Endodermal cell (in vitro differentiated cells): Measurements from ENCODE around the gene CACNG4. TPM values are rescaled to one million over a fixed set of nuclear protein-coding genes. Genes with fewer than 3 reads are reported as not detected.

Source experiments
- DNase-seq: peaks from one replicate; pipeline ENCODE4 v3.0.0-alpha.2; 2017
- H3K27ac ChIP-seq: 2 replicates; pipeline ENCODE4 v1.5.1; 2013; ENCODE audit warnings: mild to moderate bottlenecking, low read depth, low read length, moderate library complexity
- H3K27me3 ChIP-seq: 2 replicates; pipeline ENCODE4 v1.6.1; 2013; ENCODE audit warnings: mild to moderate bottlenecking, low read length, moderate library complexity; ENCODE audit not compliant: insufficient read depth, control insufficient read depth, poor library complexity, severe bottlenecking
- H3K36me3 ChIP-seq: 2 replicates; pipeline ENCODE4 v1.7.0; 2013; ENCODE audit warnings: mild to moderate bottlenecking, low read length, moderate library complexity; ENCODE audit not compliant: control insufficient read depth, insufficient read depth
- H3K4me1 ChIP-seq: one replicate; pipeline ENCODE4 v1.7.0; 2013; ENCODE audit warnings: low read length; ENCODE audit not compliant: control insufficient read depth, insufficient read depth
- H3K4me3 ChIP-seq: 2 replicates; pipeline ENCODE4 v1.5.1; 2013; ENCODE audit warnings: mild to moderate bottlenecking, low read length, moderate library complexity
- H3K9ac ChIP-seq: 2 replicates; pipeline ENCODE4 v1.6.1; 2013; ENCODE audit warnings: mild to moderate bottlenecking, low read length, moderate library complexity; ENCODE audit not compliant: poor library complexity, severe bottlenecking; ENCODE audit errors: extremely low read depth
- H3K9me3 ChIP-seq: 2 replicates; pipeline ENCODE4 v1.6.1; 2013; ENCODE audit warnings: mild to moderate bottlenecking, low read length, moderate library complexity; ENCODE audit not compliant: control insufficient read depth
- H3K27ac Mint-ChIP-seq: 2 replicates; pipeline ENCODE4 v1.8.0; 2020; ENCODE audit warnings: mixed read lengths
- H3K27me3 Mint-ChIP-seq: 2 replicates; pipeline ENCODE4 v1.8.0; 2021; ENCODE audit warnings: mild to moderate bottlenecking, mixed read lengths; ENCODE audit not compliant: insufficient read depth
- H3K36me3 Mint-ChIP-seq: 2 replicates; pipeline ENCODE4 v1.8.0; 2020; ENCODE audit warnings: low read depth, mixed read lengths
- H3K4me1 Mint-ChIP-seq: 2 replicates; pipeline ENCODE4 v1.8.0; 2020; ENCODE audit warnings: mixed read lengths
- H3K4me3 Mint-ChIP-seq: 2 replicates; pipeline ENCODE4 v1.8.0; 2020; ENCODE audit warnings: mild to moderate bottlenecking, moderate library complexity, mixed read lengths
- H3K9me3 Mint-ChIP-seq: 2 replicates; pipeline ENCODE4 v1.8.0; 2020; ENCODE audit warnings: mild to moderate bottlenecking, mixed read lengths
- WGBS, 2 experiments: methylation state at CpG; one replicate each; pipeline versions ENCODE4 v1.1.5 to v1.1.7; 2013; ENCODE audit warnings: missing lambda C conversion rate in 2 of 2, mixed read lengths in 1 of 2; ENCODE audit not compliant: insufficient coverage in 1 of 2, insufficient read length in 1 of 2; 5-methylcytosine and 5-hydroxymethylcytosine counted together
- total RNA-seq, 2 donors: library from RNA; stranded (reverse); fragmentation: NEBNext Ultra II Directional in 1 of 2; extraction: Animal tissue kit (Norgen Biotek cat#: 25700) in 1 of 2; gene quantifications; 2 replicates in 1 of 2; 3 replicates in 1 of 2; pipeline ENCODE4 v1.2.1, GENCODE V29; 2021
- TF ChIP-seq, protein P1 (sequence below): fragments of 200-600 bp; sonication (generic); conservative IDR thresholded peaks from 2 replicates; pipeline ENCODE4 v1.5.0; 2021; ENCODE audit warnings: antibody characterized with exemption, mild to moderate bottlenecking

CACNG4 gene
- total RNA-seq, 2 donors from 2014 or later = 0.22 to 1.3 TPM

DNA sequence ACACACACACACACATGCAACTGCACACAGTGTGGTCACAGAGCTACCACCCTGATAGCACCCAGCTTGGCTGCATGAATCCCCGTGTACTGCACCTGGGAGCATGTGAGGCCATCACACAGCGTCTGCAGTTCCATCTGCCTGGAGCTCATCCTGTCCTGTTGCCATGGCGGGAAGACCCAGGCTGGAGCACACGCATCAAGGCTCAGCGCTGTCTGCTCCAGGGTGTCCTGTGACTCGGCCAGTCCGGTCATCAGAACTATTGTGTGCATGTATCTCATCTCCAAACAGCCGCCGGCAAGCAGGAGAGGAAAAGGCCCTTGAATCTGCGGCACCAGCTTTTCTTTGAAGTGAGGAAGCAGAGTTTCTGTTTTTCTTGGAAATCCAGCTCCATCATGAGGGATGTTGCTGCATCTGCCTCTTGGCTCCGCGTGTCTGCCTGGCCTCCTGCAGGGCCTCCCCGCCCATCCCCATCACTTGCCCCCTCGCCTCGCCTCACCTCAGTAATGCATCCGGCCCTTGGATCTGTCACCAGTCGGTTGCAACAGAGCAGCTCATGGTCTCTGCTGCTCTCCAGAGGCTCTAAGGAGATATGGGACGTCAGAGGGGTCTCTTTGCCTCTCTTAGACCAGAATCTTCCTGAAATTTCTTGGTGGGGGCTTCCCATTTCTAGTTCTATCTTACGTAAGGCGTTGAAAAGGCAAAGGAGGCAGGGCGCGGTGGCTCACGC, 23.7 kb downstream of the CACNG4 start:
- H3K27me3 Mint-ChIP-seq = peaks cover 2% of the 10 kb centered on the region
- no peak overlapping the region for H3K4me3 Mint-ChIP-seq
- DNase-seq = peak; percentile 64
- H3K27me3 ChIP-seq = no peaks in the 10 kb centered on the region
- no peaks in the 10 kb centered on the region for H3K36me3 Mint-ChIP-seq
- no peak overlapping the region for H3K9ac ChIP-seq
- 83 to 85% methylated on average over 19 to 23 of the region's 23 CpGs for WGBS, 2 experiments
- H3K9me3 Mint-ChIP-seq = no peaks in the 10 kb centered on the region
- no peak overlapping the region for H3K27ac Mint-ChIP-seq
- no peaks in the 10 kb centered on the region for H3K9me3 ChIP-seq
- H3K27ac ChIP-seq = no peak overlapping the region
- TF ChIP-seq, protein P1, sequence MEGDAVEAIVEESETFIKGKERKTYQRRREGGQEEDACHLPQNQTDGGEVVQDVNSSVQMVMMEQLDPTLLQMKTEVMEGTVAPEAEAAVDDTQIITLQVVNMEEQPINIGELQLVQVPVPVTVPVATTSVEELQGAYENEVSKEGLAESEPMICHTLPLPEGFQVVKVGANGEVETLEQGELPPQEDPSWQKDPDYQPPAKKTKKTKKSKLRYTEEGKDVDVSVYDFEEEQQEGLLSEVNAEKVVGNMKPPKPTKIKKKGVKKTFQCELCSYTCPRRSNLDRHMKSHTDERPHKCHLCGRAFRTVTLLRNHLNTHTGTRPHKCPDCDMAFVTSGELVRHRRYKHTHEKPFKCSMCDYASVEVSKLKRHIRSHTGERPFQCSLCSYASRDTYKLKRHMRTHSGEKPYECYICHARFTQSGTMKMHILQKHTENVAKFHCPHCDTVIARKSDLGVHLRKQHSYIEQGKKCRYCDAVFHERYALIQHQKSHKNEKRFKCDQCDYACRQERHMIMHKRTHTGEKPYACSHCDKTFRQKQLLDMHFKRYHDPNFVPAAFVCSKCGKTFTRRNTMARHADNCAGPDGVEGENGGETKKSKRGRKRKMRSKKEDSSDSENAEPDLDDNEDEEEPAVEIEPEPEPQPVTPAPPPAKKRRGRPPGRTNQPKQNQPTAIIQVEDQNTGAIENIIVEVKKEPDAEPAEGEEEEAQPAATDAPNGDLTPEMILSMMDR = no peak
- no peaks in the 10 kb centered on the region for H3K36me3 ChIP-seq
- H3K4me1 ChIP-seq = no peaks in the 10 kb centered on the region
- H3K4me3 ChIP-seq = no peak overlapping the region
- H3K4me1 Mint-ChIP-seq = no peaks in the 10 kb centered on the region

DNA sequence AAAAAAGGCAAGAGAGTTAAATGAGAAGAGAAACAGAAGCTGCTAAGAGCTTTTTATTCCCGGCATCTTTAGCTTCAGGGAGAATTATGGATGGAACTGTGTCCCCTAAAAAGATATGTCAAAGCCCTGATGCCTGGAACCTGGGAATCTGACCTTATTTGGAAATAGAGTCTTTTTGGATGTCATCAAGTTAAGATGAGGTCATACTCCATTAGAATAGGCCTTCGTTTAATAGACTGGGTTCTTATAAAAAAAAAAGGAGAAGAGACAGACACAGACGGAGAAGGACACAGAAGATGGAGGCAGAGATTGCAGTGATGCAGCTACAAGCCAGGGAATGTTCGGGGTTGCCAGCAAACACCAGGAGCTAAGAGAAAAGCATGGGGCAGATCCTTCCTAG, 24.6 kb downstream of the CACNG4 start:
- H3K27ac ChIP-seq = no peak overlapping the region
- DNase-seq = no peak
- no peak overlapping the region for H3K27ac Mint-ChIP-seq
- no peaks in the 10 kb centered on the region for H3K9me3 Mint-ChIP-seq
- no peak overlapping the region for H3K4me3 Mint-ChIP-seq
- H3K27me3 Mint-ChIP-seq = peaks cover 2% of the 10 kb centered on the region
- no peaks in the 10 kb centered on the region for H3K4me1 Mint-ChIP-seq
- H3K36me3 ChIP-seq = no peaks in the 10 kb centered on the region
- no peaks in the 10 kb centered on the region for H3K36me3 Mint-ChIP-seq
- no peaks in the 10 kb centered on the region for H3K4me1 ChIP-seq
- H3K4me3 ChIP-seq = no peak overlapping the region
- TF ChIP-seq, protein P1 = no peak
- H3K9ac ChIP-seq = no peak overlapping the region
- no peaks in the 10 kb centered on the region for H3K9me3 ChIP-seq
- 86 to 97% methylated on average over 4 of the region's 4 CpGs for WGBS, 2 experiments
- no peaks in the 10 kb centered on the region for H3K27me3 ChIP-seq

DNA sequence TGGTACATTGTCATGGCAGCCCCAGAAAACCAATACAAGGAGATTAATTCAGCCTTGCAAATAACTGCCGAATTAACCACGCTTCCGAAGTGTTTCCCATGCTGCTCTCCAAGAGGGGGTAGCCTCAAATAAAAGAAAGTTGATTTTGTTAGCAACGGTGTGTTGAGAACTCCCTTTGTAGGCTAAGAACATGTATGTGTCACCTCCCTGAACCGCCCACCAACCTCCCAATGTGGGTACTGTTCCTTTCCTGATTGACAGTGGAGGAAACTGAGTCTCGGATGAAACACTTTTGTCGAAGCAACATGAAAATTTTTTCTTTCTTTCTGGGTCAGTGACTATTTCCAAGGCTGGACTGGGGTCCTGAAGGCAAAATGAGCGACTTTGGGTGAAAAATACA, 25.1 kb downstream of the CACNG4 start:
- no peak for DNase-seq
- WGBS, 2 experiments = 92 to 94% methylated on average over 6 to 8 of the region's 8 CpGs
- Mint-ChIP-seq H3K4me3 (no peak overlapping the region), H3K36me3 (no peaks in the 10 kb centered on the region), H3K27me3 (peaks cover 2% of the 10 kb centered on the region), H3K9me3 (no peaks in the 10 kb centered on the region), H3K27ac (no peak overlapping the region), H3K4me1 (no peaks in the 10 kb centered on the region)
- no peak overlapping the region for H3K4me3 ChIP-seq
- no peak overlapping the region for H3K27ac ChIP-seq
- no peaks in the 10 kb centered on the region for H3K27me3 ChIP-seq
- no peaks in the 10 kb centered on the region for H3K9me3 ChIP-seq
- no peak overlapping the region for H3K9ac ChIP-seq
- H3K4me1 ChIP-seq = no peaks in the 10 kb centered on the region
- H3K36me3 ChIP-seq = no peaks in the 10 kb centered on the region
- TF ChIP-seq, protein P1 = no peak
